HepG2 (cell line): Measurements from ENCODE around the gene KRTAP12-3. TPM values are rescaled to one million over a fixed set of nuclear protein-coding genes. Genes with fewer than 3 reads are reported as not detected.

Experiments used
- ATAC-seq: fragments of 200-7000 bp; cut with Tn5 transposase; 3 replicates; pipeline ENCODE4 v1.9.1; 2020; ENCODE audit warnings: mild to moderate bottlenecking, moderate library complexity
- BruUV-seq: library from RNA; stranded (reverse); fragments of 400-500 nt; replicated peaks from 2 replicates; lab custom pipeline; 2021; lab: Mats Ljungman, UMichigan
- CTCF ChIA-PET: fragments of 300-600 bp; formaldehyde crosslinking; extraction: SDS; loops from one replicate; lab custom pipeline; 2021; ENCODE audit warnings: low total read pairs, inconsistent platforms, low intra/inter-chr PET ratio; lab: Yijun Ruan, JAX
- POLR2A ChIA-PET: fragments of 350-600 bp; sonication (Branson Sonifier 250); formaldehyde crosslinking; loops from one replicate; lab custom pipeline; 2020; ENCODE audit warnings: antibody characterized with exemption, inconsistent platforms; lab: Yijun Ruan, JAX
- DNase-seq: peaks from one replicate; pipeline ENCODE4 v3.0.0-alpha.2; 2015; ENCODE audit warnings: low spot score
- FAIRE-seq: peaks from 3 replicates; lab custom pipeline; 2011; peaks lifted over from hg19 to GRCh38; lab: Jason Lieb, UNC
- H2AFZ ChIP-seq: one replicate; pipeline ENCODE4 v1.6.1; 2011; ENCODE audit warnings: low read length, inconsistent platforms
- H3K27ac ChIP-seq: fragments of 300-600 bp; 3 replicates; pipeline ENCODE4 v1.8.0; 2011; ENCODE audit warnings: mixed run types, mild to moderate bottlenecking, mixed read lengths, low read length, inconsistent platforms; ENCODE audit not compliant: insufficient read depth; ENCODE audit errors: extremely low read length
- H3K27me3 ChIP-seq, 2 experiments: fragments of 200-600 bp in 1 of 2; 2 replicates in 1 of 2; 3 replicates in 1 of 2; pipeline versions ENCODE4 v1.6.0 to v1.8.0; 2011; ENCODE audit warnings: low read length in 2 of 2, mild to moderate bottlenecking in 2 of 2, moderate library complexity in 2 of 2, inconsistent platforms in 1 of 2; ENCODE audit not compliant: insufficient read depth in 2 of 2, control insufficient read depth in 1 of 2
- H3K36me3 ChIP-seq, 2 experiments: fragments of 200-600 bp in 1 of 2; replicated peaks in 1 of 2; 2 replicates in 1 of 2; 3 replicates in 1 of 2; pipeline versions ENCODE4 v1.5.1 to v1.8.0; 2011; ENCODE audit warnings: low read length in 2 of 2, inconsistent platforms in 1 of 2; ENCODE audit not compliant: insufficient read depth in 2 of 2, control insufficient read depth in 1 of 2
- H3K4me1 ChIP-seq: 2 replicates; pipeline ENCODE4 v1.5.1; 2012; ENCODE audit warnings: low read length, inconsistent platforms; ENCODE audit not compliant: insufficient read depth
- H3K4me2 ChIP-seq: 2 replicates; pipeline ENCODE4 v1.6.0; 2011; ENCODE audit warnings: low read depth, low read length, inconsistent platforms
- H3K4me3 ChIP-seq, 3 experiments: fragments of 200-600 bp in 1 of 3; sonication (generic), shearing (Covaris generic) in 1 of 3; replicated peaks in 1 of 3; 2 replicates each; pipeline ENCODE4 v1.5.1; 2011 to 2016; ENCODE audit warnings: low read length in 3 of 3, inconsistent platforms in 2 of 3, low read depth in 2 of 3, mild to moderate bottlenecking in 2 of 3, control low read depth in 1 of 3, mixed read lengths in 1 of 3; ENCODE audit not compliant: insufficient read depth in 1 of 3
- H3K79me2 ChIP-seq: one replicate; pipeline ENCODE4 v1.6.1; 2011; ENCODE audit warnings: low read length, inconsistent platforms; ENCODE audit not compliant: insufficient read depth
- H3K9ac ChIP-seq: 2 replicates; pipeline ENCODE4 v1.6.0; 2011; ENCODE audit warnings: mild to moderate bottlenecking, low read depth, low read length, inconsistent platforms; ENCODE audit not compliant: insufficient read depth
- H3K9me3 ChIP-seq: 2 replicates; pipeline ENCODE4 v1.5.1; 2012; ENCODE audit warnings: mild to moderate bottlenecking, low read length
- H4K20me1 ChIP-seq: 2 replicates; pipeline ENCODE4 v1.6.0; 2011; ENCODE audit warnings: inconsistent platforms, mild to moderate bottlenecking, low read length, moderate library complexity; ENCODE audit not compliant: insufficient read depth
- EED ChIP-seq: sonication (generic); formaldehyde crosslinking; IDR thresholded peaks from 2 replicates; pipeline ENCODE4 v1.5.0; 2020; ENCODE audit warnings: mild to moderate bottlenecking, missing genetic modification reagents
- GABPA ChIP-seq, 2 experiments: IDR thresholded peaks; 2 replicates each; pipeline ENCODE4 v1.6.1; 2011 to 2016; ENCODE audit warnings: low read depth in 2 of 2, low read length in 1 of 2, missing biosample characterization in 1 of 2, missing genetic modification characterization in 1 of 2
- GFI1 ChIP-seq: sonication (generic); formaldehyde crosslinking; IDR thresholded peaks from 2 replicates; pipeline ENCODE4 v1.5.0; 2020; ENCODE audit warnings: missing genetic modification reagents, mild to moderate bottlenecking, borderline replicate concordance
- MEIS1 ChIP-seq: sonication (generic); formaldehyde crosslinking; IDR thresholded peaks from 2 replicates; pipeline ENCODE4 v1.9.0; 2021; ENCODE audit warnings: mild to moderate bottlenecking, missing genetic modification reagents, moderate library complexity, borderline replicate concordance
- RARA ChIP-seq: IDR thresholded peaks from 2 replicates; pipeline ENCODE4 v1.6.1; 2016; ENCODE audit warnings: missing genetic modification reagents, missing compliant biosample characterization
- SMAD3 ChIP-seq: sonication (generic); formaldehyde crosslinking; IDR thresholded peaks from 2 replicates; pipeline ENCODE4 v1.4.0; 2020; ENCODE audit warnings: missing genetic modification reagents
- ZNF503 ChIP-seq: sonication (generic); formaldehyde crosslinking; IDR thresholded peaks from 2 replicates; pipeline ENCODE4 v1.4.0; 2020; ENCODE audit warnings: missing genetic modification reagents
- WGBS: methylation state at CpG from one replicate; pipeline ENCODE4 v1.1.6; 2017; ENCODE audit warnings: low lambda C conversion rate; 5-methylcytosine and 5-hydroxymethylcytosine counted together
- in situ Hi-C: cut with HindIII; loops from 2 replicates; pipeline ENCODE4 v1.10.0; 2017; ENCODE audit warnings: low pct_unique_long_range_greater_than_20kb; ENCODE audit not compliant: extremely low pct_ligation_motif_present
- intact Hi-C: fragments of 100-400 bp; cut with micrococcal nuclease; formaldehyde crosslinking; loops from one replicate; pipeline ENCODE4 v1.10.0; 2022; ENCODE audit not compliant: unreplicated experiment
- polyA plus RNA-seq, 8 experiments: library from polyadenylated mRNA; depleted of rRNA in 3 of 8; stranded (reverse) in 7 of 8; unstranded in 1 of 8; fragments of >200 nt; fragmentation: Illumina TruSeq in 4 of 8; extraction: Trizol in 4 of 8; gene quantifications; 2 replicates each; pipeline versions ENCODE4 v1.2.1 to v1.2.3, GENCODE V29; 2011 to 2016; ENCODE audit warnings: low read depth in 4 of 8, missing spikeins in 1 of 8, mixed read lengths in 1 of 8; ENCODE audit not compliant: insufficient read depth in 1 of 8
- total RNA-seq, 5 experiments: library from RNA; depleted of rRNA; stranded (reverse); fragments of >200 nt; fragmentation: Illumina TruSeq; extraction: Trizol; gene quantifications; 2 replicates each; pipeline ENCODE4 v1.2.3, GENCODE V29; 2016; ENCODE audit warnings: low read depth in 1 of 5
- TF ChIP-seq, protein P1 (sequence below): sonication (generic); formaldehyde crosslinking; IDR thresholded peaks from 2 replicates; pipeline ENCODE4 v1.4.0; 2020; ENCODE audit warnings: missing genetic modification reagents

KRTAP12-3 gene
- total and polyA plus RNA-seq, 2 of the 13 experiments (the other 11 are each of a cell fraction or from before 2014, with no cell fraction given), result not detected

DNA sequence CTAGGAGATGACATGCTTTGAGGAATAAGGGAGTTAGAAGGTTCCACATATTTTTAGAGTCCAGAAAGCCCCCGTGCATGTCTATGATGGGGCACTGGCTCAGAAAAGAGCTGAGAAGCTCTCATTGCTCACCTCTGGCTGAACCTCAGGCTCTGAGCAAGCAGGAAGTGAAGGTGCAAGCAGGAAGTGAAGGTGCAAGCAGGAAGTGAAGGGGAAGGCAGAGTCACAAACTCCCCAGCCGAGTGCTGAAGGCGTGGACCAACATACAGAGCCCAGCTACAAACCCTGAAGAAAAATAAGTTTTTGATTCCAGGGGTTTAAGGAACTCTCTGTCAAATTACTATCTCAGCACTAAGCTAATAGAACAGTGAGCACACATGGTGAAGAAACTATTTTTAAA is 38.8 kb upstream of the KRTAP12-3 start:
- Histone ChIP-seq H3K9me3 (peaks cover 12% of the 10 kb centered on the region), H4K20me1 (no peaks in the 10 kb centered on the region), H3K36me3 (no peaks in the 10 kb centered on the region), H2AFZ (no peak overlapping the region), H3K4me2 (no peak overlapping the region), H3K27ac (no peak overlapping the region), H3K79me2 (no peaks in the 10 kb centered on the region), H3K4me1 (no peaks in the 10 kb centered on the region), H3K27me3 (peaks cover 1 to 28% of the 10 kb centered on the region in 2 experiments; a peak in 3 of 5 replicates), H3K4me3 (no peak overlapping the region), H3K9ac (no peak overlapping the region)
- FAIRE-seq, result no peak
- ATAC-seq, result no peak
- no peak for DNase-seq
- intact Hi-C loops (loop anchor here (2.0 kb wide), 1 partner anchor 174 kb away; no protein-coding TSS in a partner anchor), in situ Hi-C loops (no loop called here)
- BruUV-seq, result no TSS peak
- ChIA-PET CTCF (no interaction called here), POLR2A (no interaction called here)
- WGBS, result 52% methylated on average over 3 of the region's 3 CpGs
- TF ChIP-seq RARA (CRISPR knock-in tag) (0 out of 2 replicates have a peak, but pooled peaks have one; percentile 7), SMAD3 (CRISPR knock-in tag) (no peak), GABPA (IDR thresholded peaks at IDR 0.05; ENCODE audit: low read depth, low read length) (no peak), GABPA (CRISPR knock-in tag; IDR thresholded peaks at IDR 0.05; ENCODE audit: low read depth) (peak; percentile 34; the same call in 1 of the 2 replicates), ZNF503 (CRISPR knock-in tag) (no peak), GFI1 (CRISPR knock-in tag) (no peak), EED (CRISPR knock-in tag) (no peak), MEIS1 (CRISPR knock-in tag) (no peak)
- TF ChIP-seq, protein P1, sequence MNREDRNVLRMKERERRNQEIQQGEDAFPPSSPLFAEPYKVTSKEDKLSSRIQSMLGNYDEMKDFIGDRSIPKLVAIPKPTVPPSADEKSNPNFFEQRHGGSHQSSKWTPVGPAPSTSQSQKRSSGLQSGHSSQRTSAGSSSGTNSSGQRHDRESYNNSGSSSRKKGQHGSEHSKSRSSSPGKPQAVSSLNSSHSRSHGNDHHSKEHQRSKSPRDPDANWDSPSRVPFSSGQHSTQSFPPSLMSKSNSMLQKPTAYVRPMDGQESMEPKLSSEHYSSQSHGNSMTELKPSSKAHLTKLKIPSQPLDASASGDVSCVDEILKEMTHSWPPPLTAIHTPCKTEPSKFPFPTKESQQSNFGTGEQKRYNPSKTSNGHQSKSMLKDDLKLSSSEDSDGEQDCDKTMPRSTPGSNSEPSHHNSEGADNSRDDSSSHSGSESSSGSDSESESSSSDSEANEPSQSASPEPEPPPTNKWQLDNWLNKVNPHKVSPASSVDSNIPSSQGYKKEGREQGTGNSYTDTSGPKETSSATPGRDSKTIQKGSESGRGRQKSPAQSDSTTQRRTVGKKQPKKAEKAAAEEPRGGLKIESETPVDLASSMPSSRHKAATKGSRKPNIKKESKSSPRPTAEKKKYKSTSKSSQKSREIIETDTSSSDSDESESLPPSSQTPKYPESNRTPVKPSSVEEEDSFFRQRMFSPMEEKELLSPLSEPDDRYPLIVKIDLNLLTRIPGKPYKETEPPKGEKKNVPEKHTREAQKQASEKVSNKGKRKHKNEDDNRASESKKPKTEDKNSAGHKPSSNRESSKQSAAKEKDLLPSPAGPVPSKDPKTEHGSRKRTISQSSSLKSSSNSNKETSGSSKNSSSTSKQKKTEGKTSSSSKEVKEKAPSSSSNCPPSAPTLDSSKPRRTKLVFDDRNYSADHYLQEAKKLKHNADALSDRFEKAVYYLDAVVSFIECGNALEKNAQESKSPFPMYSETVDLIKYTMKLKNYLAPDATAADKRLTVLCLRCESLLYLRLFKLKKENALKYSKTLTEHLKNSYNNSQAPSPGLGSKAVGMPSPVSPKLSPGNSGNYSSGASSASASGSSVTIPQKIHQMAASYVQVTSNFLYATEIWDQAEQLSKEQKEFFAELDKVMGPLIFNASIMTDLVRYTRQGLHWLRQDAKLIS (CRISPR knock-in tag), result no peak
